A549 (cell line): ENCODE measurements around the gene HNRNPR.
A peak's percentile ranks its signal among the peaks of the same experiment; 100 is the strongest.

Source experiments
- EP300 ChIP-seq, 2 experiments: fragments of >200 bp; sonication (Bioruptor Twin); formaldehyde crosslinking; IDR thresholded peaks; 2 replicates in 1 of 2; 3 replicates in 1 of 2; pipeline ENCODE4 v1.6.1; 2016 to 2017
- PHF8 ChIP-seq: fragments of 200-600 bp; sonication (generic); IDR thresholded peaks from 2 replicates; pipeline ENCODE4 v1.6.1; 2016; ENCODE audit warnings: low read depth, mild to moderate bottlenecking, antibody characterized with exemption, moderate library complexity, borderline replicate concordance
- POLR2A ChIP-seq: IDR thresholded peaks from 2 replicates; pipeline ENCODE4 v1.6.1; 2012; ENCODE audit warnings: mild to moderate bottlenecking, low read length
- RAD21 ChIP-seq, 2 experiments: fragments of >200 bp in 1 of 2; sonication (Bioruptor Twin) in 1 of 2; formaldehyde crosslinking in 1 of 2; IDR thresholded peaks in 1 of 2; conservative IDR thresholded peaks in 1 of 2; 2 replicates in 1 of 2; 3 replicates in 1 of 2; pipeline ENCODE4 v1.6.1; 2012 to 2018; ENCODE audit warnings: inconsistent platforms in 1 of 2
- ZNF302 ChIP-seq: fragments of 250-450 bp; sonication (Bioruptor Pico); IDR thresholded peaks from 2 replicates; pipeline ENCODE4 v1.9.0; 2021; ENCODE audit warnings: inconsistent platforms, mild to moderate bottlenecking, moderate library complexity
- TF ChIP-seq, protein P1 (sequence below): fragments of 200-600 bp; sonication (generic); IDR thresholded peaks from 2 replicates; pipeline ENCODE4 v1.6.1; 2016; ENCODE audit warnings: antibody characterized with exemption, mild to moderate bottlenecking, moderate library complexity
- TF ChIP-seq, protein P2 (sequence below): fragments of >200 bp; sonication (Bioruptor Twin); formaldehyde crosslinking; IDR thresholded peaks from 3 replicates; pipeline ENCODE4 v1.5.1; 2016
- TF ChIP-seq, protein P3 (sequence below): fragments of 450-650 bp; IDR thresholded peaks from 2 replicates; pipeline ENCODE4 v1.6.1; 2014; ENCODE audit warnings: antibody characterized with exemption

DNA sequence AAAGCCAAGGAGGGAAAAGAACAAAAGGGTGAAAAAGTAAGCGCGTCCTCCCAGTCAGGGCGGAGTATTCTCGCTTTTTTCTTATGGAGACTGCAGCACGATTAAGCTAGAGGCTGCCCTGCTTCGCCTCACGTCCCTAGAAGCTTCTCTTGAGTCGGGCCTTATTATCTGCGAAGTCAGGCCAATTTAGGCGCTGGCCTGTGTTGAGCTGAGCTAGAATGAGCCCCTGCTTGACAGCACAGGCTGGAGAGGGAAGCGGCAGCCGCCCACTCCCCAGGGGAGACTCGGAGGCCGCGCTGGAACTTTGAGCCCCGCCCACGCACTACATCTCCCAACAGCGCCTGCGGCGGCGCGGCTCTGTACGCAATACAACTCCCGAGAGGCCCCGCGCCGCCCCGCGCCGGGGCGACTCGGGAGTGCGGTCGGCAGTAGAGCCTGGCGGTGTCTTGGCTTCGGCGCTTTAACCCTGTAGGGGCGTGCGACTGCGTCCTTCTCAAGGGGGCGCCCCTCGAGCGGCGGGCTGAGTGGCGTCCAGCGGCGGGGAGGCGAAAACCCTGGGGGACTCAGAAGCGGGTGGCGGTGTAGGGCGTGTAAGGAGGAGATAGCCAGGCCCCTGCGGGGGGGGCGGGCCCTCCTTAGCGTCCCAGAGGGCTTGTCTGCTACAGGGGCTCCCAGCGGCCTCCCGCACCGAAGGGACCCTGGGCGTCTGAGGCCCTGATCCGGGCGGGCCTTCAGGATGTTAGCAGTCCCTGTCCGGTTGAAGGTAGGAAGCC is 24.7 kb upstream of the HNRNPR start:
- TF ChIP-seq, protein P1, sequence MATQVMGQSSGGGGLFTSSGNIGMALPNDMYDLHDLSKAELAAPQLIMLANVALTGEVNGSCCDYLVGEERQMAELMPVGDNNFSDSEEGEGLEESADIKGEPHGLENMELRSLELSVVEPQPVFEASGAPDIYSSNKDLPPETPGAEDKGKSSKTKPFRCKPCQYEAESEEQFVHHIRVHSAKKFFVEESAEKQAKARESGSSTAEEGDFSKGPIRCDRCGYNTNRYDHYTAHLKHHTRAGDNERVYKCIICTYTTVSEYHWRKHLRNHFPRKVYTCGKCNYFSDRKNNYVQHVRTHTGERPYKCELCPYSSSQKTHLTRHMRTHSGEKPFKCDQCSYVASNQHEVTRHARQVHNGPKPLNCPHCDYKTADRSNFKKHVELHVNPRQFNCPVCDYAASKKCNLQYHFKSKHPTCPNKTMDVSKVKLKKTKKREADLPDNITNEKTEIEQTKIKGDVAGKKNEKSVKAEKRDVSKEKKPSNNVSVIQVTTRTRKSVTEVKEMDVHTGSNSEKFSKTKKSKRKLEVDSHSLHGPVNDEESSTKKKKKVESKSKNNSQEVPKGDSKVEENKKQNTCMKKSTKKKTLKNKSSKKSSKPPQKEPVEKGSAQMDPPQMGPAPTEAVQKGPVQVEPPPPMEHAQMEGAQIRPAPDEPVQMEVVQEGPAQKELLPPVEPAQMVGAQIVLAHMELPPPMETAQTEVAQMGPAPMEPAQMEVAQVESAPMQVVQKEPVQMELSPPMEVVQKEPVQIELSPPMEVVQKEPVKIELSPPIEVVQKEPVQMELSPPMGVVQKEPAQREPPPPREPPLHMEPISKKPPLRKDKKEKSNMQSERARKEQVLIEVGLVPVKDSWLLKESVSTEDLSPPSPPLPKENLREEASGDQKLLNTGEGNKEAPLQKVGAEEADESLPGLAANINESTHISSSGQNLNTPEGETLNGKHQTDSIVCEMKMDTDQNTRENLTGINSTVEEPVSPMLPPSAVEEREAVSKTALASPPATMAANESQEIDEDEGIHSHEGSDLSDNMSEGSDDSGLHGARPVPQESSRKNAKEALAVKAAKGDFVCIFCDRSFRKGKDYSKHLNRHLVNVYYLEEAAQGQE: no peak
- TF ChIP-seq, protein P2, sequence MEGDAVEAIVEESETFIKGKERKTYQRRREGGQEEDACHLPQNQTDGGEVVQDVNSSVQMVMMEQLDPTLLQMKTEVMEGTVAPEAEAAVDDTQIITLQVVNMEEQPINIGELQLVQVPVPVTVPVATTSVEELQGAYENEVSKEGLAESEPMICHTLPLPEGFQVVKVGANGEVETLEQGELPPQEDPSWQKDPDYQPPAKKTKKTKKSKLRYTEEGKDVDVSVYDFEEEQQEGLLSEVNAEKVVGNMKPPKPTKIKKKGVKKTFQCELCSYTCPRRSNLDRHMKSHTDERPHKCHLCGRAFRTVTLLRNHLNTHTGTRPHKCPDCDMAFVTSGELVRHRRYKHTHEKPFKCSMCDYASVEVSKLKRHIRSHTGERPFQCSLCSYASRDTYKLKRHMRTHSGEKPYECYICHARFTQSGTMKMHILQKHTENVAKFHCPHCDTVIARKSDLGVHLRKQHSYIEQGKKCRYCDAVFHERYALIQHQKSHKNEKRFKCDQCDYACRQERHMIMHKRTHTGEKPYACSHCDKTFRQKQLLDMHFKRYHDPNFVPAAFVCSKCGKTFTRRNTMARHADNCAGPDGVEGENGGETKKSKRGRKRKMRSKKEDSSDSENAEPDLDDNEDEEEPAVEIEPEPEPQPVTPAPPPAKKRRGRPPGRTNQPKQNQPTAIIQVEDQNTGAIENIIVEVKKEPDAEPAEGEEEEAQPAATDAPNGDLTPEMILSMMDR: no peak
- TF ChIP-seq, protein P3, sequence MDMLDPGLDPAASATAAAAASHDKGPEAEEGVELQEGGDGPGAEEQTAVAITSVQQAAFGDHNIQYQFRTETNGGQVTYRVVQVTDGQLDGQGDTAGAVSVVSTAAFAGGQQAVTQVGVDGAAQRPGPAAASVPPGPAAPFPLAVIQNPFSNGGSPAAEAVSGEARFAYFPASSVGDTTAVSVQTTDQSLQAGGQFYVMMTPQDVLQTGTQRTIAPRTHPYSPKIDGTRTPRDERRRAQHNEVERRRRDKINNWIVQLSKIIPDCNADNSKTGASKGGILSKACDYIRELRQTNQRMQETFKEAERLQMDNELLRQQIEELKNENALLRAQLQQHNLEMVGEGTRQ: no peak
- TF ChIP-seq ZNF302 (CRISPR knock-in tag) (no peak), PHF8 (peak; percentile 50), RAD21 (conservative IDR thresholded peaks at IDR 0.05 in 1 of 2, IDR thresholded peaks at IDR 0.05 in 1 of 2) (no peak; a peak in 1 of 5 replicates), EP300 (IDR thresholded peaks at IDR 0.05) (no peak), POLR2A (peak; percentile 55; the same call in 1 of the 2 replicates)
